ENCODE data around the gene RRM1.
"Not testable (repeated sequence)": the region's sequence is repeated elsewhere in the genome, so short reads cannot be mapped to it uniquely, and the experiment has no call there.

RRM1 gene

GRCh38 chr11:4146070-4146771 is 51.6 kb downstream of the RRM1 start:
- no peak for DNase-seq

DNA sequence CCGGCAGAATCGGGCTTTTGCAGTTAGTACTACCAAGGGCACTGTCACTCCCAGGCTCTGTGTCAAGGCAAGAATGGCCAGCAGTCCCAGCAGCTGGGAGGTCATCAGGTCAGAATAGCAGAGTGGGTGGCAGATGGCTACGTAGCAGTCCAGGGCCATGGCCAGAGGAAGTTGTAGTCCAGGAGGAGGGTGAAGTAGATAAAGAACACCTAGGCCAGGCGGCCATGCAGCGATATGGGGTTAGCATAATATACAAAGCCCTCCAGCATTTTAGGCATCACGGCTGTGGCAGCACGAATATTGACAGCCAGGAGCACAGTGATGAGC is 52.1 kb downstream of the RRM1 start:
- DNase-seq = no peak

DNA sequence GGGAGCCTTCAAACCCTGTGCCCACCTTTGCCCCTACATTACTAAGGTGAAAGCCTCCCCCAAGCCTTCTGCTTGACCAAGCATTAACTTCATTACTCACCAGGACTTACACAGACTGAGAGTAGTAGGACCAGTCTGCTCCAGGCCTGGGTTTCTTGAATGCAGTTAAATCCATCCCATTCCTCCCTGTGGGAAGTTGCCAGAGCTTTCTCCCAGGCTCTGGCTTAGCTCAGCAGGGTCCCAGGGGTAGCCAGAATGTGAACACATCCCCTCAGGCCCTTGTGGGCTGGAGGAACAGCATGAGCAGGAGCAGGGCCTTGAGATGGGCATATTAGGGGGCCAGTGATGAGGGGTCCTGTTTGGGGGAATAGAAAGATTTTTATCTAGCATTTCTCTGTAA is 59.9 kb downstream of the RRM1 start:
- no peak for DNase-seq

DNA sequence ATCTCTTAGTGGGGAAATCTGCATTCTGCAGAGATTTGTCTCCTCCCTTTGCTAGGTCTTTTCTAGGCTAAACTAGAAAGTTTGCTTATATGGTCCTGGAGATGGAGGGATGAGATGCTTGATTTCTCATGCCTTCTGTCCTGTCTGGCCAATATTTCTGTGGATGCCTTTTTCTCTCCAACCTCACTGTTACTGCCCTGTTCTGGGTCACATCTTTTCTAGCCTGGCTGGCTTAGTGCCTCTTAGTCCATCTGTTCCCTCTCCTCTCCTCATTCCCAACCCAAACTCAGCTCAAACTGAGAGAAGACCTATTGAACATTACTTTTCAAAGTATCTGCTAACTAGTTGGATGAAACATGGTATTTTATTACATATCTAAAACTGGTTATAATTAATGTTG is 62.0 kb downstream of the RRM1 start:
- no peak for DNase-seq

- not testable (repeated sequence) for DNase-seq
Measured at GRCh38 chr11:4158818-4159217, 64.2 kb downstream of the RRM1 start.

DNA sequence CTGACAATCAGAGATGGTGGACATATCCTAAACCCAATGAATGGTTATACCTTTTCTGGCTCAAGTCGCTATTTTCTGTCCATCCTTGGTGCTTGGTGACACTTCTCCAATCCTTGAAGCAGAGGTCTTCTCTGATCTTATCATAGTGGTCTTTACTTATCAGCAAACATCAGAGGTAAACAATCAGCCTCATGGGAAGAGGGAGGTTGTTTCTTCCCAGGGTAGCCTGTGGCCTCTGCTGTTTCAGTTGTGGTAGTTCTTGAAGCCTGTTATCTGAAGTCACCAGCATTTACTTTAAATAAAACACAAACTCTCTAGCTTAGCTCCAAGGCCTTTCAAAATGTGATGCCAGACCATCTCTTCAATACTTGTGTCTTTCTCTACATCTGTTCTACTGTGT is 66.7 kb downstream of the RRM1 start:
- DNase-seq = no peak

DNA sequence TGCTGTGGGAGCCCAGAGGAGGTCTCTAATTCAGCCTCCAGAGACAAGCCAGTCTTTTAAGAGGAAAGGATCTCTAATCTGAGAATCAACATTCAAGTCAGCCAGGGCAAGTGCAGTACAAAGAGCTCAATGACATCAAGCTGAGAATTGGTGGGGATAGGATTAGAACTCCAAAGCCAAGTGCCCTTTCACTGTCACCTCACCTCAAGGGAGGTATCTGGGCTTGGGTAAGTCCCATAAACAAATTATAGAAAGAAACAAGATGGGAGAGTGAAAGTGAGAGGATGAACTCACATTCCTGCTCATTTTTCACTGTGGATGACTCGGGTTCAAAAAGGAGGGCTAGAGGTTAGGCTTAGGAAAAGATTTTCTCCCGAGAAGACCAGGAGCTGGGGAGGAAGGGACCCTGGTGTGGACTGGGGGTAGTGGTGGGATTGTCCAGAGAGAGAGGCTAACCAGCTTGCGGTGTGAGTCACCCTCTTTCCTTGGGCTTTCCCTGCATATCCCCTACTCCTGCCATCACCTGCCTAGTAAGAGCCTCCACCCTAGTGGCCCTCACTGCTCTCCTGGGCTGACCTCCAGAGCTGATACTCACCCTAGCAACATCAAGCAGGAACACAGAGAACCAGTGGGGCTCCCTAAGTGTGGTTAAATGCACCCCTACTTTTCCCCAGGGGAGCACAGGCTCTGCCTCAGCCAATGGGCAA is 70.4 kb downstream of the RRM1 start:
- no peak for DNase-seq

DNA sequence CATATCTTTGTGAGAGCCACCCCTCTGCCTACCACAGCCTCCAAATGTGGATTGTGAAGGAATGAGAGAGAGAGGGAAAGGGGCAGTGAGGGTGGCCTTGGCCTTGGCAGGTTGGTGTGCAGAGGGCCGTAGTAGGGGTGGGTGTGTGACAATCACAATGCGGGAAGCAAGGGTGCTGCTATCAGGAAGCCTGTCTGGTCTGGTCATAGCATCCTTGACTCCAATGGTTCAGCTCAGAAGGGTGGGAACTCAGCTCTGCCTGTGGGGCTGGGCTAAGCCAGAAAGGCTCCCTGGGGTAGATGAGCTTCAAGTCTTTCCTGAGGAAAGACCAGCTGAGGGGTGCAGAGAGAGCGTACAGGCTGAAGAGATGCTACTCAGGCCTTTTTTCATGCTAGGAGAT is 72.7 kb downstream of the RRM1 start:
- DNase-seq = no peak

- no peak for DNase-seq
Measured at GRCh38 chr11:4167758-4168157, 73.2 kb downstream of the RRM1 start.

DNA sequence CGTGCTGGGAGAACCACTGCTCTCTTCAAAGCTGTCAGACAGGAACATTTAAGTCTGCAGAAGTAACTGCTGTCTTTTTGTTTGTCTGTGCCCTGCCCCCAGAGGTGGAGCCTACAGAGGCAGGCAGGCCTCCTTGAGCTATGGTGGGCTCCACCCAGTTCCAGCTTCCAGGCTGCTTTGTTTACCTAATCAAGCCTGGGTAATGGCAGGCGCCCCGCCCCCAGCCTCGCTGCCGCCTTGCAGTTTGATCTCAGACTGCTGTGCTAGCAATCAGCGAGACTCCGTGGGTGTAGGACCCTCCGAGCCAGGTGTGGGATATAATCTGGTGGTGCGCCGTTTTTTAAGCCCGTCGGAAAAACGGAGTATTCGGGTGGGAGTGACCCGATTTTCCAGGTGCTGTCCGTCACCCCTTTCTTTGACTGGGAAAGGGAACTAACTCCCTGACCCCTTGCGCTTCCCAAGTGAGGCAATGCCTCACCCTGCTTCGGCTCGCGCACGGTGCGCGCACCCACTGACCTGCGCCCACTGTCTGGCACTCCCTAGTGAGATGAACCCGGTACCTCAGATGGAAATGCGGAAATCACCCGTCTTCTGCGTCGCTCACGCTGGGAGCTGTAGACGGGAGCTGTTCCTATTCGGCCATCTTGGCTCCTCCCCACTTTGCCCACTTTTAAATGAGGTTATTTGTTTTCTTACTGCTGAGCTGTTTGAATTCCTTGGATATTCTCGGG is 81.2 kb downstream of the RRM1 start:
- not testable (repeated sequence) for DNase-seq

DNA sequence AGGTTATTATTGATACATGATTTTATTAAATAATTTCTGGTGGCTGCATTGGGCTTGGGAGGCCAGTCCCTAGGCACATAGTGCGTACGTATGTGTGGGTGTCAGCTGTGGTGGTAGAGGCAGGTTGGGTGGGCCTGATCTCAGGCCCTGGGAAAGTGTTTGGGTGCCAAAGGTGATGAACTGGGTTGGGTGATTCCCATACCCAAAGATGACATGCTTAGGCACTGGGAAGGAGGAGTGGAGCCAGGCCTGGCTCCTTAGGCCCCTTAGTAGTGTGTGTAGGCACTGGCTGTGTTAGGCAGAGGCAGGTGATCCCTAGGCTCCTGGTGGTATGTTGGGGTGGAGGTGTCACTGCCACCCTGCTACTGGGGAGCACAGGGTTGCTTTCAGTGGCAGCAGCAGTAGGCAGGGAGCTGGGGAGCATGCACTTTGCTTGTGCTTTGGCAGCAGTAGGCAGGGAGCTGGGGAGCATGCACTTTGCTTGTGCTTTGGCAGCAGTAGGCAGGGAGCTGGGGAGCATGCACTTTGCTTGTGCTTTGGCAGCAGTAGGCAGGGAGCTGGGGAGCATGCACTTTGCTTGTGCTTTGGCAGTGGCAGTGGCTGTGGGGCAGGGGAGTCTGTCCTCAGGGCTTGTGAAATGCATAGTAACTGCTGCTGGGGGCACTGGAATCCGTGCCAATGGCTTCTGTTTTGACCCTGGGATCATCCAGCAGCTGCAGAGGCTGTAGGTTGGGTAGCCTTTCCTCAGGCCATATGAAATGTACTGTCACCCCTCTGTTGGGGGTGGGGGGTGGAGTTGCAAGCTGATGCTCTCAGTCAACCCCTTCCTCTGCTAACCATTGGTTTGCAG is 84.4 kb downstream of the RRM1 start:
- DNase-seq = no peak

DNA sequence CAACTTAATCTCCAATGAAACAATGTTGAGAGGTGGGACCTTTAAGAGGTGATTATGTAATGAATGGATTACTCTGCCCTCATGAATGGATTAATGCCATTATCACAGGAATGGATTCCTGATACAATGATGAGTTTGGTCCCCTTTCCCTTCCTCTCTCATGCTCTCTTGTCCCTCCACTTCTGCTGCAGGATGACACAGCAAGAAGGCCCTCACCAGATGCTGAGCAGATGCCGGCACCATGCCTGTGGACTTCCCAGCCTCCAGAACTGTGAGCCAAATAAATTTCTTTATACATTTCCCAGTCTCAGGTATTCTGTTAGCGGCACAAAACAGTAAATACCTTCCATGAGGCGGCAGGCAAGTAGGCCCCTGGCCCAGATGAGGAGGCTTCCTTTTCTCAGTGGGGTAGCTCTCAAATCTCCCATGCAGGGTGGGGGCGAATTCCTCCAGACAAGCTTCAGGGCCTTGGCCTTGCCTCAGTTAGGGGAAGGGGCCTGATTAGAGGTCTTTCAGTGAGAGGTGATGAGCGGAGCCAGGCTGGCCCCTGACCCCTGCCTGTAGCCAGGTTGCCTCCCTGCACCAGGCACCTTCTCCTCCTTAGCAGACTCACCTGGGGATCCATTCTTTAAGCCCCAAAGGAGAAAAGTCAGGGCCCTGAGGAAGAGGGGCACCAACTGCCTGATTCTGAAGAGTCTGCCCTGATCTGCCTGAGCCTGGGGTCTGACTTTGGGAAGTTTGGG is 86.0 kb downstream of the RRM1 start:
- DNase-seq = no peak

- DNase-seq = peak; percentile 46
Measured at GRCh38 chr11:4181782-4182721, 87.5 kb downstream of the RRM1 start.

DNA sequence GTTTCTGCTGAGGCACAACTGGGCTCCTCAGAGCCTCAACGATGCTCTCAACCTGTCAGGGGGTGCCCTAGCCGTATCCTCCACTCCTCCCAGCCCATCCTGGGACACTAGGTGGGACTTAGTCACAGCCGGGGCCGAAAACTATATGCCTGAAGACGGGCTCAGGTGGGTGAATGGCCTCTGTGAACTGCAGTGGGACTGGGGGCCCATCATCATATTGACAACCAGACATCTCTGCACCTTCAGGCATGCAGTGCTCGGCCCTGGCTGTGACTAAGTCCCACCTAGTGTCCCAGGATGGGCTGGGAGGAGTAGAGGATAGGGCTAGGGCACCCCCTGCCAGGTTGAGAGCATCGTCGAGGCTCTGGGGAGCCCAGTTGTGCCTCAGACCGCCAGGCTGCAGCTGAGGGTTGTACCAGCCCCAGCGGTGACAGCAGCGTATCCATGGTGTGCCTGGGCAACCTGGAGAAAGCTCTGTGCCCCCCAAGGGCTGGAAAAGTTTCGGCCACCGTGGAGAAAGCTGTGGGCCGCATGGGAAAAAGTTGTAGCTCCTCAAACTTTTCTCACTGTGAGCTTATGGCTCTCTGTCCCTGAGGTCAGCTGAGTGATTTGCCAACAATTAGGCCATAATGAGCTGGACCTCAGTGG is 88.9 kb downstream of the RRM1 start:
- DNase-seq = no peak

DNA sequence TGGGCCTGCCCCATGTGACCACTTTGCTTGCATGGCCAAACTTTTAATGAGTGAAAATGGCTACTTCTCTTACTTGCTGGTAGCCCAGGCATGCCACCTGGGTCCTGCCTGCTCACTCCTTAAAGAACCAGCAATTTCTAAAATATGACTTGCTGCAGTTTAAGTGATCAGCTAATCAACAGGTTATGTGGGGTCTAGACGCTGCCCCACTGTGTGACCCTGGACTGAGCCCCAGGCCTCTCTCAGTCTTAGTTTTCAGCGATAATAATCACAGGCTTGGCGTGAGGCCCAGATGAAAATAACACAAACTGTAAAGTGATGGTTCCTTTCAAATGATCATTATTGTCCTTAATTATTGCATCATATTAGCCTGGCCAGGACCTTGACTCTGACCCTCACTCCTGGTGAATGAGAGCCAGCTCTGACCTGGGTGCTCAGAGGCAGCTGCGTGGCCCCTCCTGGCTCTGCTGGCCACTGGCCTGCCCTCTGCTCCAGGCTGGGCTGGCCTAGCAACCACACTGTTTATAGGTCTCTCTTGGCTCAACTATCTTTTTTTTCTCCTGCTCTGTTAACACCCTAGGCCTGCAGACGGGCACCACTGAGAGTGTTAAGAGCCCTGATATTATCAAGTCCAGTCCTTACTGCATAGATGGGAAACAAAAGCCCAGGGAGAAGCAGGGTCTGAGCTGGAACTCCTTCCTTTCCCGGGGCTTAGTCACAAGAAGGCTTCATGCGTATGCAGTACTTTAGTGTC is 89.7 kb downstream of the RRM1 start:
- no peak for DNase-seq

DNA sequence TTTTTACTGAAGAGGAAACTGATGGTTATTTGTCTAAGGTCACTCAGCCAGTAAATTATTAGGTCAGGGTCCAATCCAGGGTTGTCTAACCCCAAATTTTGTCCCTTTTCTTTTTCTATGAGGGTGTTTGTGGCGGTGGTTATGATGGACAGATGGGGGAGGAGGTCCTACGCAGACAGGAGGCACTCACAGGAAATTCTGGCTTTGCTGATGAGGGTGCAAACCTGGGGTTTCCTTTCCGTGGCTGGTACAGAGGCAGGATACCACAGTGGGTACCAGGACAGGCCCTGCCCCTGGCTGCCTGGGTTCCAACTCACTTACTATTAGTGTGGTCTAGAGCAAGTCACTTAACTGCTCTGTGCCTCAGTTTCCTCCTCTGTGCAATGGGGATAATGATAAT is 91.0 kb downstream of the RRM1 start:
- no peak for DNase-seq

DNA sequence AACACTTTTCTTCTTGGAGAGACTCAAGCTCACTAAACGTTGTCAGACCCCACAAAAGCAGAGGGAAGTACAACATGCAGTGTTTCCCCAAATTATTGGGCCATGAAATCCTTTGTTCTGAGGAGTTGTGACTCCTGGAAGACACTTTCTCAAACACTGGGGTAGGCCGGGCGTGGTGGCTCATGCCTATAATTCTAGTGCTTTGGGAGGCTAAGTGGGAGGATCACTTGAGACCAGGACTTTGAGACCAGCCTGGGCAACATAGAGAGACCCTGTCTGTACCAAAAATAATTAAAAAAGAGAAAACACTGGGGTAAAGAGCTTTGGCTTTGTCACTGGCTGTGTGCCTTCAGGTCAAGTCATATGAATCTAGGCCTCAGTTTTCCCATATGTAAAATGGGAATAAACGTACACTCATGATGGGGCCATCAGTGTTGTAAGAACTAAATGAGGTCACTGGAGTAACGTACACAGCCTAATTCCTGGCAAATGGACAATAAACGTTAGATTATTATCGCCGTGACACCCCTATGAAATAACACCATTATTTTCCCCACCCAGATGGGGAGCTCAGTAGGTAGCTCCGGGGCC is 92.0 kb downstream of the RRM1 start:
- no peak for DNase-seq

DNA sequence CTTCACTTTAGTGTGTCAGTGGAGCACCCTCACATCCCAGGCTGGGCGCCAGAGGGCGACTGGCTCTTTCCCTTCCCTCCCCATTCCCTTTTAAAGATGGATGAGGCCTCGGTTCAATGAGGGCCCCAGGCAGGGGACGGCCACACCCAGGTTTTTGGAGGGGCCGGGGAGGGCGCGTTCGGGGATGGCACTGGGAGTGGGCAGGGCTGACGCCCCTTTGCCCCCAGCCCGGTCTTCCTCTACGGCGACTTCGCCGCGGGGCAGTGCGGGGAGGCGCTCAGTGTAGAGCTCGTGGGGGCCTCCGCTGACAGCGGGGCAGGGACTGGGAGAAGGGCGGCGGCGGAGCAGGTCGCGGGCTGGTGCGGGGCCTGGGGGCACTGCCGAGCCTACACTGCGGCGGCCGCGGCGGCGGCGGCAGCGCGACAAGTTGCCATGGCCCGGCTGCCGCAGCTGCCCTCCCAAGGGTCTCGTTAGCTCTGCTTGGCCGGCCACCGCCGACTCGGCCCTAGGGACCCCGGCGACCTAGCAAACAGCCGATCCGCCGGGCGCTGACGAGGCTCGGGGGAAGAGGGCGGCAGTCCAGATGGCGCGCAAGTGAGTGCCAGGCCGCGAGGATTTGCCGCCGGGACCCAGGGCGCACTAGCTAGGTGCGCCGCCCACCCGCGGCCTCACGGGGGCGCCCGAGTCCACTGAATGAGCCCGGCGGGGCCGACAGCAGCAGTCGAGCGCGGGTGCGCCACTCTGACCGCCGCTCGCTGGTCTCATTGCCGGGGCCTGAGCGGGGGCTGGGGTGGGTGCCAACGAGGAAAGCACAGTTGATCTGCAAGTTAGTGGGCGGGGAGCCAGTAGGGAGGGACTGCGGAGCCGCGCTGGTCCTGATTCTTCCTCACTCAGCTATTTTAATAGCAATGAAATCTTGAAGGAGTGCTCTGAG is 92.7 kb downstream of the RRM1 start:
- peak; percentile 73 for DNase-seq

All from CD4-positive, alpha-beta T cell treated with Interleukin-15 for 1 hour (primary cell).